Measurements from ENCODE around the gene LRRC7.

Gene LRRC7

GRCh38 chr1:69592341-69592740 is 24.6 kb downstream of the LRRC7 start:
- no peak for DNase-seq

GRCh38 chr1:69595486-69595885 is 27.8 kb downstream of the LRRC7 start:
- no peak for DNase-seq

GRCh38 chr1:69611316-69611715 is 43.6 kb downstream of the LRRC7 start:
- DNase-seq = no peak

GRCh38 chr1:69613414-69613813 is 45.7 kb downstream of the LRRC7 start:
- no peak for DNase-seq

GRCh38 chr1:69638673-69639072 is 71.0 kb downstream of the LRRC7 start:
- DNase-seq = no peak

GRCh38 chr1:69639159-69639558 is 71.4 kb downstream of the LRRC7 start:
- DNase-seq = no peak

- DNase-seq = no peak
These were observed 75.5 kb downstream of the LRRC7 start for GRCh38 chr1:69643266-69643665.

GRCh38 chr1:69645477-69645876 is 77.8 kb downstream of the LRRC7 start:
- no peak for DNase-seq

- DNase-seq = no peak
These were observed 80.8 kb downstream of the LRRC7 start for GRCh38 chr1:69648486-69648885.

GRCh38 chr1:69649383-69649990 is 81.8 kb downstream of the LRRC7 start:
- no peak for DNase-seq

GRCh38 chr1:69650779-69651178 is 83.1 kb downstream of the LRRC7 start:
- DNase-seq = no peak

GRCh38 chr1:69651656-69652055 is 83.9 kb downstream of the LRRC7 start:
- DNase-seq = no peak

- no peak for DNase-seq
These were observed 90.2 kb downstream of the LRRC7 start for GRCh38 chr1:69657971-69658370.

- DNase-seq = no peak
These were observed 94.0 kb downstream of the LRRC7 start for GRCh38 chr1:69661686-69662085.

- DNase-seq = no peak
These were observed 94.6 kb downstream of the LRRC7 start for GRCh38 chr1:69662321-69662720.

GRCh38 chr1:69671363-69672010 is 103.8 kb downstream of the LRRC7 start:
- DNase-seq = no peak

- no peak for DNase-seq
These were observed 105.6 kb downstream of the LRRC7 start for GRCh38 chr1:69673321-69673720.

- no peak for DNase-seq
These were observed 112.2 kb downstream of the LRRC7 start for GRCh38 chr1:69679965-69680364.

- DNase-seq = no peak
These were observed 118.8 kb downstream of the LRRC7 start for GRCh38 chr1:69686367-69686984.

GRCh38 chr1:69688193-69688592 is 120.5 kb downstream of the LRRC7 start:
- DNase-seq = no peak

- no peak for DNase-seq
These were observed 123.5 kb downstream of the LRRC7 start for GRCh38 chr1:69691179-69691578.

- no peak for DNase-seq
These were observed 126.4 kb downstream of the LRRC7 start for GRCh38 chr1:69693921-69694675.

- DNase-seq = no peak
These were observed 129.6 kb downstream of the LRRC7 start for GRCh38 chr1:69697340-69697739.

GRCh38 chr1:69700770-69701169 is 133.0 kb downstream of the LRRC7 start:
- no peak for DNase-seq

All from retina (tissue), 1 donor.